Naive thymus-derived CD4-positive, alpha-beta T cell (primary cell): Measurements from ENCODE around the gene CWC15. TPM values are rescaled to one million over a fixed set of nuclear protein-coding genes. Genes with fewer than 3 reads are reported as not detected.
"Not testable (repeated sequence)": the region's sequence is repeated elsewhere in the genome, so short reads cannot be mapped to it uniquely, and the experiment has no call there.

Experiments
- ATAC-seq: fragments of 150-1000 bp; cut with Tn5 transposase; 2 replicates; pipeline ENCODE4 v1.10.0; 2021; ENCODE audit warnings: mild to moderate bottlenecking, moderate library complexity
- CTCF ChIA-PET: fragments of 350-600 bp; sonication (Branson Sonifier 250); formaldehyde crosslinking; loops from one replicate; lab custom pipeline; 2021; ENCODE audit warnings: antibody characterized with exemption; lab: Charles Lee
- POLR2A ChIA-PET: fragments of 350-600 bp; sonication (Branson Sonifier 250); formaldehyde crosslinking; loops from one replicate; lab custom pipeline; 2021; ENCODE audit warnings: antibody characterized with exemption, inconsistent platforms; lab: Charles Lee
- DNase-seq, 9 donors: peaks; one replicate each; pipeline versions ENCODE4 v3.0.0 to v3.0.0-alpha.2; 2020 to 2022; ENCODE audit warnings: mixed read lengths in 1 of 9
- H3K27ac ChIP-seq: one replicate; pipeline ENCODE4 v1.7.0; 2013; ENCODE audit warnings: mild to moderate bottlenecking, low read depth, low read length, moderate library complexity
- H3K27me3 ChIP-seq, 2 donors: one replicate each; pipeline ENCODE4 v1.7.0; 2013; ENCODE audit warnings: low read length in 2 of 2, mild to moderate bottlenecking in 2 of 2, moderate library complexity in 2 of 2; ENCODE audit not compliant: control insufficient read depth in 2 of 2, insufficient read depth in 2 of 2
- H3K36me3 ChIP-seq, 3 experiments: 1 replicate in 2 of 3; 2 replicates in 1 of 3; pipeline ENCODE4 v1.7.0; 2013; ENCODE audit warnings: low read length in 3 of 3, mild to moderate bottlenecking in 3 of 3, moderate library complexity in 1 of 3; ENCODE audit not compliant: insufficient read depth in 3 of 3, control insufficient read depth in 2 of 3
- H3K4me1 ChIP-seq, 2 donors: one replicate each; pipeline ENCODE4 v1.7.0; 2013; ENCODE audit warnings: low read length in 2 of 2, mild to moderate bottlenecking in 2 of 2, moderate library complexity in 1 of 2; ENCODE audit not compliant: control insufficient read depth in 2 of 2, insufficient read depth in 2 of 2
- H3K4me3 ChIP-seq: 2 replicates; pipeline ENCODE4 v1.7.0; 2013; ENCODE audit warnings: mild to moderate bottlenecking, low read length
- H3K9me3 ChIP-seq, 3 experiments: 1 replicate in 2 of 3; 2 replicates in 1 of 3; pipeline ENCODE4 v1.7.0; 2013; ENCODE audit warnings: low read length in 3 of 3; ENCODE audit not compliant: control insufficient read depth in 2 of 3
- H3K27ac Mint-ChIP-seq, 9 donors: one replicate each; pipeline ENCODE4 v1.8.0; 2020 to 2022; ENCODE audit warnings: mixed read lengths in 9 of 9, mild to moderate bottlenecking in 8 of 9, moderate library complexity in 5 of 9, inconsistent platforms in 2 of 9
- H3K27me3 Mint-ChIP-seq, 5 donors: one replicate each; pipeline ENCODE4 v1.8.0; 2021 to 2022; ENCODE audit warnings: mixed read lengths in 5 of 5, mild to moderate bottlenecking in 1 of 5
- H3K36me3 Mint-ChIP-seq, 5 donors: one replicate each; pipeline ENCODE4 v1.8.0; 2020 to 2022; ENCODE audit warnings: mixed read lengths in 5 of 5, mild to moderate bottlenecking in 3 of 5, inconsistent platforms in 1 of 5
- H3K4me1 Mint-ChIP-seq, 7 donors: one replicate each; pipeline ENCODE4 v1.8.0; 2020 to 2022; ENCODE audit warnings: mixed read lengths in 7 of 7, mild to moderate bottlenecking in 3 of 7, inconsistent platforms in 1 of 7
- H3K4me3 Mint-ChIP-seq, 10 donors: one replicate each; pipeline ENCODE4 v1.8.0; 2020 to 2022; ENCODE audit warnings: mild to moderate bottlenecking in 10 of 10, mixed read lengths in 10 of 10, moderate library complexity in 6 of 10, inconsistent platforms in 2 of 10
- H3K9me3 Mint-ChIP-seq, 11 donors: one replicate each; pipeline ENCODE4 v1.8.0; 2020 to 2022; ENCODE audit warnings: mixed read lengths in 11 of 11, mild to moderate bottlenecking in 4 of 11, inconsistent platforms in 1 of 11, moderate library complexity in 1 of 11
- intact Hi-C, 2 donors: fragments of 100-400 bp; cut with micrococcal nuclease; formaldehyde crosslinking; loops; one replicate each; pipeline ENCODE4 v1.15.1; 2023
- polyA plus RNA-seq, 2 donors: library from polyadenylated mRNA; unstranded; fragments of 300-500 nt; fragmentation: Illumina TruSeq; gene quantifications; one replicate each; pipeline ENCODE4 v1.2.3, GENCODE V29; 2021
- total RNA-seq, 6 experiments: library from RNA in 5 of 6; stranded (reverse) in 5 of 6; gene quantifications; 1 replicate in 5 of 6; 2 replicates in 1 of 6; pipeline ENCODE4 v1.2.3 and lab custom pipeline; 2021 to 2026

CWC15 gene
- total and polyA plus RNA-seq, 7 experiments from 2014 or later = 47.8 to 94.7 (median 66.8) TPM

DNA sequence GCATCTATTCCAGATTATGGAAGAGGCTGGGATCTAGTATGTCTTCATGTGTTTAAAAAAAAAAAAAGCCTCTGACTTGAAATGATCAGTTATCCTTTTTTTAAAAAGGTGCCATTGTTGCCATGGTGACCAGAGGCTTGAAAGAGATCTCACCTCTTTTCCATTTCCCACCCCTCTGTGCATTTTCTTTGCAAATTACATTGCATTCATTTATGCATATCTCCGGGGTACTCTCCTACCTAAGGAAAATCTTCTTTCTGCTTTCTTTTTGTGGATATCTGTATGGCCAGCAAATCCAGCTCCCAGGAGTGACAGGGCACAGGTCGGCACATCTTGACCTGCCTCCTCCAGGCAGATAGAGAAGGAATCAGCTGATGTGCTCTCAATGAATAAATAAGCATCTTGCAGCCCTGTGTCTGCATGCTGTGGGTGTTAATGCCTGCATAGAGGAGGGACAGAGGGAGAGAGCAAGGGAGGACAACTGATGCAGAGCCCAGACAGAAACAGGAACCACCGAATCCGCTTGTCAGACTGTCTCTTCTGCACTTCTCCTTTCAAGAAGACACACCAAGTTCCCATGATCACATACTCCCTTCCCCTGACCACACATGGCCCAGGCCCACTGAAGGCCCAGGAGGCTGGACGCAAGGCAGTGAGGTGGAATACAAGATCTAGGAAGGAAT is 50.9 kb downstream of the CWC15 start:
- H3K27ac Mint-ChIP-seq = peak overlapping the region in 1 of 9 donors; percentile 74
- H3K36me3 ChIP-seq = no peaks in the 10 kb centered on the region
- peaks cover 0 to 2% (median 0%) of the 10 kb centered on the region in 5 donors for H3K27me3 Mint-ChIP-seq
- no peak overlapping the region for H3K27ac ChIP-seq
- ChIA-PET POLR2A (interaction anchor here (0.6 kb wide), 1 partner anchor 75 kb away, joined by 3 read pairs; no protein-coding TSS in a partner anchor), CTCF (interaction anchor here (0.6 kb wide), 1 partner anchor 282 kb away, joined by 3 read pairs; no protein-coding TSS in a partner anchor)
- H3K4me3 Mint-ChIP-seq = no peak overlapping the region
- H3K36me3 Mint-ChIP-seq = peaks cover 4 to 22% (median 14%) of the 10 kb centered on the region in 5 donors
- peaks cover 23 to 71% (median 57%) of the 10 kb centered on the region in 7 donors for H3K4me1 Mint-ChIP-seq
- ATAC-seq (peak; percentile 43), DNase-seq (no peak)
- no peak overlapping the region for H3K4me3 ChIP-seq
- H3K4me1 ChIP-seq = peaks cover 27 to 37% of the 10 kb centered on the region in 2 donors
- H3K9me3 Mint-ChIP-seq = peaks cover 0 to 13% (median 0%) of the 10 kb centered on the region in 11 donors
- H3K9me3 ChIP-seq = no peaks in the 10 kb centered on the region
- intact Hi-C loops = no loop called here
- no peaks in the 10 kb centered on the region for H3K27me3 ChIP-seq

DNA sequence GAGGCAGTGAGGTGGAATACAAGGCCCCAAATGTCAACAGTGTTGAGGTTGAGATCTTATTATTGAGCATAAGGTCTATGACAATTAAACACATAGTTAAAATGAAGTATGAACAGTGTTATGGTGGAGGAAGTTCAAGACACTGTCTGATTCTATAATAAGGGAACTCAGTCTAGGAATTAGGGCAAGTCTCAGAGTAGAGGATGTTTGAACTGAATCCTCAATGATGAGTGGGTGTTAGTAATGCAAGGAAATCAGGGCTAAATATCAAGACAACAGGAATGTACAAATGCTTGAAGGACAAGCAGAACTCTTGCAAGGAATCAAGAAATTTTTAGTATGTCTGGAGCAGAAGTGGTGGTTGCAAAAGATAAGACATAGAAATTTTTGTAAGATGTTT is 53.0 kb downstream of the CWC15 start:
- H3K27ac ChIP-seq = no peak overlapping the region
- POLR2A ChIA-PET = no interaction called here
- CTCF ChIA-PET = no interaction called here
- DNase-seq (no peak), ATAC-seq (no peak)
- peaks cover 12 to 49% (median 36%) of the 10 kb centered on the region in 7 donors for H3K4me1 Mint-ChIP-seq
- H3K4me1 ChIP-seq = peaks cover 18 to 20% of the 10 kb centered on the region in 2 donors
- H3K27me3 Mint-ChIP-seq = peaks cover 0 to 8% (median 0%) of the 10 kb centered on the region in 5 donors
- H3K9me3 ChIP-seq = no peaks in the 10 kb centered on the region
- no peak overlapping the region for H3K4me3 ChIP-seq
- H3K4me3 Mint-ChIP-seq = peak overlapping the region in 1 of 10 donors; percentile 8
- H3K9me3 Mint-ChIP-seq = peaks cover 0 to 6% (median 0%) of the 10 kb centered on the region in 11 donors
- no peaks in the 10 kb centered on the region for H3K36me3 ChIP-seq
- no peaks in the 10 kb centered on the region for H3K27me3 ChIP-seq
- no peak overlapping the region for H3K27ac Mint-ChIP-seq
- H3K36me3 Mint-ChIP-seq = peaks cover 0 to 22% (median 10%) of the 10 kb centered on the region in 5 donors
- intact Hi-C loops = no loop called here

DNA sequence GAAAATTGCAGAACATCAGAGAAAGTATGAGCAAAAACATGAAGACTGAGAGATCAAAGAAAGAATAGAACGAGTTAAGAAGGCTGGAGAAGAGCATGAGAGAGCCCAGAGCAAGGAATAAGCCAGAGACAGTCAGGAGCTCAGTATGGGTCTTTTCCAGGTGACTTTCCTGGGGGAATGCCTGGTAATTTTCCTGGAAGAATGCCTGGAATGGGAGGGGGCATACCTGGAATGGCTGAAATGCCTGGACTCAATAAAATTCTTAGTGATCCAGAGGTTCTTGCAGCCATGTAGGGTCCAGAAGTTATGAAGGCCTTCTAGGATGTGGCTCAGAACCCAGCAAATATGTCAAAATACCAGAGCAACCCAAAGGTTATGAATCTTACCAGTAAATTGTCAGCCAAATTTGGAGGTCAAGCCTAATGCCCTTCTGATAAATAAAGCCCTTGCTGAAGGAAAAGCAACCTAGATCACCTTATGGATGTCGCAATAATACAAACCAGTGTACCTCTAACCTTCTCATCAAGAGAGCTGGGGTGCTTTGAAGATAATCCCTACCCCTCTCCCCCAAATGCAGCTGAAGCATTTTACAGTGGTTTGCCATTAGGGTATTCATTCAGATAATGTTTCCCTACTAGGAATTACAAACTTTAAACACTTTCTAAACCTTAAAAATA is 59.5 kb downstream of the CWC15 start:
- H3K27me3 Mint-ChIP-seq, POLR2A ChIA-PET, intact Hi-C loops: not testable (repeated sequence)

DNA sequence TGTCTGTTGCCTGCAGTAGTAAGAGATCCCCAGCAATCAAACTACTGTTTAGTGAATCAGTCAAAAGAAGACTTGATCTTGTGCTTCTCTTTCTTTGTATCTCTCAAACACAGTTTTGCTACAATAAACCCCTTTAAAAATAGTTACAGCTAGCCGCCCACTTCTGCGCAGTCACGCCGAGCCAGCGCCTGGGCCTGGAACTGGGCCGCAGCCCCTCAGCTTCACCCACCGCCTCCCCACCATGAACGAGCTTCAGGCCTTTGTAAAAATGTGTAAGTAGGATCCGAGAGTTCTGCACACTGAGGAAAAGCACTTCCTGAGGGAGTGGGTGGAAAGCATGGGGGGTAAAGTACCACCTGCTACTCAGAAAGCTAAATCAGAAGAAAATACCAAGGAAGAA is 60.5 kb downstream of the CWC15 start:
- Histone ChIP-seq H3K4me1 (no peaks in the 10 kb centered on the region), H3K9me3 (no peaks in the 10 kb centered on the region), H3K27ac (no peak overlapping the region), H3K4me3 (no peak overlapping the region), H3K36me3 (no peaks in the 10 kb centered on the region), H3K27me3 (no peaks in the 10 kb centered on the region)
- peaks cover 0 to 8% (median 0%) of the 10 kb centered on the region in 5 donors for H3K27me3 Mint-ChIP-seq
- H3K4me1 Mint-ChIP-seq = peaks cover 0 to 8% (median 0%) of the 10 kb centered on the region in 7 donors
- H3K27ac Mint-ChIP-seq = no peak overlapping the region
- ATAC-seq (no peak), DNase-seq (no peak)
- ChIA-PET CTCF (interaction anchor here (0.7 to 0.8 kb wide), 2 partner anchors 9 to 129 kb away, joined by 3 to 5 read pairs; no protein-coding TSS in a partner anchor), POLR2A (no interaction called here)
- H3K36me3 Mint-ChIP-seq = peaks cover 0 to 10% (median 7%) of the 10 kb centered on the region in 5 donors
- H3K4me3 Mint-ChIP-seq = no peak overlapping the region
- intact Hi-C loops = no loop called here
- H3K9me3 Mint-ChIP-seq = peaks cover 0 to 2% (median 0%) of the 10 kb centered on the region in 11 donors

More for the DNA sequence above, 59.5 kb downstream of the CWC15 start:
- DNase-seq, H3K27me3 ChIP-seq, H3K4me3 Mint-ChIP-seq, ATAC-seq, H3K36me3 Mint-ChIP-seq, H3K27ac Mint-ChIP-seq, H3K9me3 ChIP-seq, H3K4me3 ChIP-seq, CTCF ChIA-PET, H3K4me1 ChIP-seq, H3K9me3 Mint-ChIP-seq, H3K36me3 ChIP-seq, H3K27ac ChIP-seq, H3K4me1 Mint-ChIP-seq: not testable (repeated sequence)

Other genes with a start within 250 kb of the CWC15 start
- gene AMOTL1, start 205.2 kb downstream of the CWC15 start, total RNA-seq = 1 to 10 TPM in 1 of 5 experiments, under 1 TPM in 3, not detected in 1; 0.05 to 6.3 (median 0.39) TPM
- gene AMOTL1, start 205.2 kb downstream of the CWC15 start, polyA plus RNA-seq = under 1 TPM in 1 of 2 donors, not detected in 1; 0.07 TPM
- gene KDM4D, start 153 bp upstream of the CWC15 start, total RNA-seq = under 1 TPM; 0.32 to 0.70 (median 0.68) TPM
- under 1 TPM; 0.44 to 0.66 TPM for gene KDM4D, start 153 bp upstream of the CWC15 start, polyA plus RNA-seq
- gene KDM4E, start 51.7 kb upstream of the CWC15 start, total RNA-seq = not detected
- gene KDM4E, start 51.7 kb upstream of the CWC15 start, polyA plus RNA-seq = not detected
- not detected for gene KDM4F, start 75.9 kb upstream of the CWC15 start, total RNA-seq
- not detected for gene KDM4F, start 75.9 kb upstream of the CWC15 start, polyA plus RNA-seq
- 100 to 1,000 TPM in 2 of 5 experiments, 10 to 100 TPM in 3; 42.3 to 112 (median 53.4) TPM for gene SRSF8, start 93.4 kb upstream of the CWC15 start, total RNA-seq
- 100 to 1,000 TPM in 1 of 2 donors, 10 to 100 TPM in 1; 86.2 to 116 TPM for gene SRSF8, start 93.4 kb upstream of the CWC15 start, polyA plus RNA-seq
- gene ENDOD1, start 116.3 kb upstream of the CWC15 start, total RNA-seq = 10 to 100 TPM in 1 of 5 experiments, 1 to 10 TPM in 4; 4.7 to 23.2 (median 8.6) TPM
- 1 to 10 TPM; 5.3 to 6.0 TPM for gene ENDOD1, start 116.3 kb upstream of the CWC15 start, polyA plus RNA-seq